HEK293 (cell line): ENCODE data around the gene RPS6KC1.
"Not testable (repeated sequence)": the region's sequence is repeated elsewhere in the genome, so short reads cannot be mapped to it uniquely, and the experiment has no call there.

ENCODE experiments used
- CTCF ChIA-PET: fragments of 350-600 bp; formaldehyde crosslinking; extraction: SDS; loops from one replicate; lab custom pipeline; 2021; ENCODE audit warnings: antibody characterized with exemption; lab: Yijun Ruan, JAX
- POLR2A ChIA-PET: fragments of 300-600 bp; formaldehyde crosslinking; extraction: SDS; loops from one replicate; lab custom pipeline; 2020; ENCODE audit warnings: antibody characterized with exemption, inconsistent platforms; lab: Yijun Ruan, JAX
- H3K27ac ChIP-seq: fragments of 200-500 bp; sonication (Bioruptor generic); 2 replicates; pipeline ENCODE4 v1.5.1; 2014; ENCODE audit warnings: low read depth, low read length, control low read depth, inconsistent platforms; ENCODE audit errors: extremely low read depth
- H3K36me3 ChIP-seq, 2 experiments: fragments of 200-500 bp in 1 of 2; sonication (Bioruptor generic) in 1 of 2; 1 replicate in 1 of 2; 2 replicates in 1 of 2; pipeline ENCODE4 v1.5.1; 2014 to 2017; ENCODE audit warnings: inconsistent platforms in 2 of 2, low read length in 2 of 2; ENCODE audit not compliant: control insufficient read depth in 2 of 2, insufficient read depth in 1 of 2
- H3K4me1 ChIP-seq: fragments of 200-500 bp; sonication (Bioruptor generic); 2 replicates; pipeline ENCODE4 v1.5.1; 2014; ENCODE audit warnings: mild to moderate bottlenecking, low read length, inconsistent platforms; ENCODE audit not compliant: control insufficient read depth, insufficient read depth
- H3K4me3 ChIP-seq: 2 replicates; pipeline ENCODE4 v1.5.1; 2011; ENCODE audit warnings: low read depth, mild to moderate bottlenecking, control low read depth, low read length, moderate library complexity
- H3K9me3 ChIP-seq: fragments of 200-500 bp; sonication (Bioruptor generic); 2 replicates; pipeline ENCODE4 v1.5.1; 2014; ENCODE audit warnings: low read depth, low read length, inconsistent platforms; ENCODE audit not compliant: control insufficient read depth, insufficient read depth
- GFI1B ChIP-seq: fragments of 450-650 bp; formaldehyde crosslinking; IDR thresholded peaks from 2 replicates; pipeline ENCODE4 v1.5.1; 2016; ENCODE audit warnings: missing biosample characterization, missing genetic modification characterization
- GLI2 ChIP-seq: fragments of 450-650 bp; formaldehyde crosslinking; IDR thresholded peaks from 2 replicates; pipeline ENCODE4; 2017; ENCODE audit warnings: missing biosample characterization, missing genetic modification characterization, low read depth, borderline replicate concordance
- GLIS1 ChIP-seq: fragments of 450-650 bp; formaldehyde crosslinking; IDR thresholded peaks from 2 replicates; pipeline ENCODE4 v1.5.1; 2016; ENCODE audit warnings: missing biosample characterization, missing genetic modification characterization
- PRDM1 ChIP-seq: fragments of 450-650 bp; formaldehyde crosslinking; IDR thresholded peaks from 2 replicates; pipeline ENCODE4; 2016; ENCODE audit warnings: missing biosample characterization, missing genetic modification characterization
- SP3 ChIP-seq: fragments of 450-650 bp; formaldehyde crosslinking; IDR thresholded peaks from 2 replicates; pipeline ENCODE4 v1.5.1; 2016; ENCODE audit warnings: missing biosample characterization, missing genetic modification characterization
- YY1 ChIP-seq: fragments of 450-650 bp; formaldehyde crosslinking; IDR thresholded peaks from 2 replicates; pipeline ENCODE4 v1.5.1; 2018; ENCODE audit warnings: missing biosample characterization, missing genetic modification characterization
- ZBTB17 ChIP-seq: fragments of 450-650 bp; formaldehyde crosslinking; IDR thresholded peaks from 2 replicates; pipeline ENCODE4 v1.5.1; 2016; ENCODE audit warnings: missing biosample characterization, missing genetic modification characterization
- ZBTB7A ChIP-seq: fragments of 450-650 bp; formaldehyde crosslinking; IDR thresholded peaks from 2 replicates; pipeline ENCODE4 v1.5.1; 2016; ENCODE audit warnings: low read depth, missing biosample characterization, missing genetic modification characterization
- ZNF146 ChIP-seq: fragments of 450-650 bp; formaldehyde crosslinking; IDR thresholded peaks from 2 replicates; pipeline ENCODE4 v1.5.1; 2016; ENCODE audit warnings: missing biosample characterization, missing genetic modification characterization
- ZNF211 ChIP-seq: fragments of 450-650 bp; formaldehyde crosslinking; IDR thresholded peaks from 2 replicates; pipeline ENCODE4 v1.5.1; 2016; ENCODE audit warnings: low read depth, missing biosample characterization, missing genetic modification characterization
- ZNF335 ChIP-seq: fragments of 450-650 bp; formaldehyde crosslinking; conservative IDR thresholded peaks from 2 replicates; pipeline ENCODE4 v1.5.1; 2016; ENCODE audit warnings: missing biosample characterization, missing genetic modification characterization
- ZNF596 ChIP-seq: fragments of 450-650 bp; IDR thresholded peaks from 2 replicates; pipeline ENCODE4 v1.5.0; 2018; ENCODE audit warnings: missing biosample characterization, mild to moderate bottlenecking, missing genetic modification characterization, moderate library complexity
- TF ChIP-seq, protein P1 (sequence below): fragments of 450-650 bp; formaldehyde crosslinking; IDR thresholded peaks from 2 replicates; pipeline ENCODE4 v1.5.1; 2016; ENCODE audit warnings: missing biosample characterization, missing genetic modification characterization
- TF ChIP-seq, protein P2 (sequence below): fragments of 450-650 bp; formaldehyde crosslinking; IDR thresholded peaks from 2 replicates; pipeline ENCODE4 v1.5.1; 2016; ENCODE audit warnings: missing biosample characterization, missing genetic modification characterization
- TF ChIP-seq, protein P3 (sequence below): fragments of 450-650 bp; formaldehyde crosslinking; IDR thresholded peaks from 2 replicates; pipeline ENCODE4 v1.5.1; 2016; ENCODE audit warnings: missing biosample characterization, missing genetic modification characterization
- TF ChIP-seq, protein P4 (sequence below): fragments of 450-650 bp; formaldehyde crosslinking; IDR thresholded peaks from 2 replicates; pipeline ENCODE4 v1.5.0; 2017; ENCODE audit warnings: missing biosample characterization, missing genetic modification characterization, borderline replicate concordance

The RPS6KC1 gene

DNA sequence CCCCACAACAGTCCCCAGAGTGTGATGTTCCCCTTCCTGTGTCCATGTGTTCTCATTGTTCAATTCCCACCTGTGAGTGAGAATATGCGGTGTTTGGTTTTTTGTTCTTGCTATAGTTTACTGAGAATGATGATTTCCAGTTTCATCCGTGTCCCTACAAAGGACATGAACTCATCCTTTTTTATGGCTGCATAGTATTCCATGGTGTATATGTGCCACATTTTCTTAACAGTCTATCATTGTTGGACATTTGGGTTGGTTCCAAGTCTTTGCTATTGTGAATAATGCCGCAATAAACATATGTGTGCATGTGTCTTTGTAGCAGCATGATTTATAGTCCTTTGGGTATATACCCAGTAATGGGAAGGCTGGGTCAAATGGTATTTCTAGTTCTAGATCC lies 61.7 kb downstream of the RPS6KC1 start:
- H3K9me3 ChIP-seq, H3K4me3 ChIP-seq, H3K4me1 ChIP-seq, POLR2A ChIA-PET, H3K36me3 ChIP-seq, H3K27ac ChIP-seq: not testable (repeated sequence)
- CTCF ChIA-PET = interaction anchor here (2.7 kb wide), 1 partner anchor 9 kb away, joined by 22 read pairs; no protein-coding TSS in a partner anchor
- TF ChIP-seq ZNF146 (tag by site-specific recombination) = peak; percentile 91
- TF ChIP-seq, protein P1, sequence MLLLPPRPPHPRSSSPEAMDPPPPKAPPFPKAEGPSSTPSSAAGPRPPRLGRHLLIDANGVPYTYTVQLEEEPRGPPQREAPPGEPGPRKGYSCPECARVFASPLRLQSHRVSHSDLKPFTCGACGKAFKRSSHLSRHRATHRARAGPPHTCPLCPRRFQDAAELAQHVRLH (tag by site-specific recombination) = peak; percentile 48; the same call in 1 of the 2 replicates
- TF ChIP-seq, protein P2, sequence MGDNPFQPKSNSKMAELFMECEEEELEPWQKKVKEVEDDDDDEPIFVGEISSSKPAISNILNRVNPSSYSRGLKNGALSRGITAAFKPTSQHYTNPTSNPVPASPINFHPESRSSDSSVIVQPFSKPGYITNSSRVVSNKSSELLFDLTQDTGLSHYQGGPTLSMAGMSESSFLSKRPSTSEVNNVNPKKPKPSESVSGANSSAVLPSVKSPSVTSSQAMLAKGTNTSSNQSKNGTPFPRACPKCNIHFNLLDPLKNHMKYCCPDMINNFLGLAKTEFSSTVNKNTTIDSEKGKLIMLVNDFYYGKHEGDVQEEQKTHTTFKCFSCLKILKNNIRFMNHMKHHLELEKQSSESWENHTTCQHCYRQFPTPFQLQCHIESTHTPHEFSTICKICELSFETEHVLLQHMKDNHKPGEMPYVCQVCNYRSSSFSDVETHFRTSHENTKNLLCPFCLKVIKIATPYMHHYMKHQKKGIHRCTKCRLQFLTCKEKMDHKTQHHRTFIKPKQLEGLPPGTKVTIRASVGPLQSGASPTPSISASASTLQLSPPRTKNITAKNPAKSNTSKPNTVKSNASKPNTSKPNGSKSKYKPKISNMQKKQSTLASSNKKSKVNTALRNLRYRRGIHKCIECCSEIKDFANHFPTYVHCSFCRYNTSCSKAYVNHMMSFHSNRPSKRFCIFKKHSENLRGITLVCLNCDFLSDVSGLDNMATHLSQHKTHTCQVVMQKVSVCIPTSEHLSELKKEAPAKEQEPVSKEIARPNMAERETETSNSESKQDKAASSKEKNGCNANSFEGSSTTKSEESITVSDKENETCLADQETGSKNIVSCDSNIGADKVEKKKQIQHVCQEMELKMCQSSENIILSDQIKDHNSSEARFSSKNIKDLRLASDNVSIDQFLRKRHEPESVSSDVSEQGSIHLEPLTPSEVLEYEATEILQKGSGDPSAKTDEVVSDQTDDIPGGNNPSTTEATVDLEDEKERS = 0 out of 2 replicates have a peak, but pooled peaks have one; percentile 20

DNA sequence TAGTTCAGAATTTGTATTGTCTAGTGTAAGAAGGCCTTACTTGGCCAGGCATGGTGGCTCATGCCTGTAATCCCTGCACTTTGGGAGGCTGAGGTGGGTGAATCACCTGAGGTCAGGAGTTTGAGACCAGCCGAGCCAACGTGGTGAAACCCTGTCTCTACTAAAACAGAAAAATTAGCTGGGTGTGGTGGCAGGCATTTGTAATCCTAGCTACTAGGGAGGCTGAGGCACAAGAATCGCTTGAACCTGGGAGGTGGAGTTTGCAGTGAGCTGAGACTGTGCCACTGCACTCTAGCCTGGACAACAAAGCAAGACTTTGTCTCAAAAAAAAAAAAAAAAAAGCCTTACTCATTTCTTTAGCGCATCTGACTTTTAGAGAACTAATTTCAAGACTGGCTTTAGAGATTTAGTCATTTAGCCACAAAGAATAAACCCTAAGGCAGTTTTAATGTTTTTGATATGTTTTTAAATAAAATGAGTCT lies 66.7 kb downstream of the RPS6KC1 start:
- H3K27ac ChIP-seq, H3K4me3 ChIP-seq, H3K4me1 ChIP-seq, POLR2A ChIA-PET, H3K9me3 ChIP-seq, H3K36me3 ChIP-seq, CTCF ChIA-PET: not testable (repeated sequence)

DNA sequence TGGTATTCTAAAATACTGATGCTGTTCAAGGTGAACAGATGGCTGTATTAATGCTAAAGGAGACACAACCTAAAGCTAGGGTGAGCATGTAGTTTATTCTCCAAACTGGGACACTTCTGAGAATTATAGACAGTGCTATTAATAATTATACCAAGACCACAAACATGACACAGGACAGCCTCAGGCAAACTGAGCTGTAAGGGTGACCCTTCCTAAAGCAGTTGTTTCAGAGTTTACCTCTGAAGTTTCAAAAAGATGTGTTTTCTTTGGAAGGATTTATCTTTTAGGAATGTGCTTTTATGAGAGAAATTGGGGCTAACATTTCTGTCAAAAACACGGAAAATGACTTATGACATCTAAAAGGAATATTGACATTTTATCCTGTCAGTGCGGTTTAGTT lies 68.8 kb downstream of the RPS6KC1 start:
- no peaks in the 10 kb centered on the region for H3K36me3 ChIP-seq
- ChIA-PET POLR2A (no interaction called here), CTCF (interaction anchor here (0.5 to 0.6 kb wide), 3 partner anchors 40 to 166 kb away, joined by 3 read pairs; no protein-coding TSS in a partner anchor)
- TF ChIP-seq, protein P3, sequence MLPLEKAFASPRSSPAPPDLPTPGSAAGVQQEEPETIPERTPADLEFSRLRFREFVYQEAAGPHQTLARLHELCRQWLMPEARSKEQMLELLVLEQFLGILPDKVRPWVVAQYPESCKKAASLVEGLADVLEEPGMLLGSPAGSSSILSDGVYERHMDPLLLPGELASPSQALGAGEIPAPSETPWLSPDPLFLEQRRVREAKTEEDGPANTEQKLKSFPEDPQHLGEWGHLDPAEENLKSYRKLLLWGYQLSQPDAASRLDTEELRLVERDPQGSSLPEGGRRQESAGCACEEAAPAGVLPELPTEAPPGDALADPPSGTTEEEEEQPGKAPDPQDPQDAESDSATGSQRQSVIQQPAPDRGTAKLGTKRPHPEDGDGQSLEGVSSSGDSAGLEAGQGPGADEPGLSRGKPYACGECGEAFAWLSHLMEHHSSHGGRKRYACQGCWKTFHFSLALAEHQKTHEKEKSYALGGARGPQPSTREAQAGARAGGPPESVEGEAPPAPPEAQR (tag by site-specific recombination) = no peak
- TF ChIP-seq ZNF335 (tag by site-specific recombination) = no peak
- TF ChIP-seq, protein P4, sequence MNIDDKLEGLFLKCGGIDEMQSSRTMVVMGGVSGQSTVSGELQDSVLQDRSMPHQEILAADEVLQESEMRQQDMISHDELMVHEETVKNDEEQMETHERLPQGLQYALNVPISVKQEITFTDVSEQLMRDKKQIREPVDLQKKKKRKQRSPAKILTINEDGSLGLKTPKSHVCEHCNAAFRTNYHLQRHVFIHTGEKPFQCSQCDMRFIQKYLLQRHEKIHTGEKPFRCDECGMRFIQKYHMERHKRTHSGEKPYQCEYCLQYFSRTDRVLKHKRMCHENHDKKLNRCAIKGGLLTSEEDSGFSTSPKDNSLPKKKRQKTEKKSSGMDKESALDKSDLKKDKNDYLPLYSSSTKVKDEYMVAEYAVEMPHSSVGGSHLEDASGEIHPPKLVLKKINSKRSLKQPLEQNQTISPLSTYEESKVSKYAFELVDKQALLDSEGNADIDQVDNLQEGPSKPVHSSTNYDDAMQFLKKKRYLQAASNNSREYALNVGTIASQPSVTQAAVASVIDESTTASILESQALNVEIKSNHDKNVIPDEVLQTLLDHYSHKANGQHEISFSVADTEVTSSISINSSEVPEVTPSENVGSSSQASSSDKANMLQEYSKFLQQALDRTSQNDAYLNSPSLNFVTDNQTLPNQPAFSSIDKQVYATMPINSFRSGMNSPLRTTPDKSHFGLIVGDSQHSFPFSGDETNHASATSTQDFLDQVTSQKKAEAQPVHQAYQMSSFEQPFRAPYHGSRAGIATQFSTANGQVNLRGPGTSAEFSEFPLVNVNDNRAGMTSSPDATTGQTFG (tag by site-specific recombination) = no peak
- TF ChIP-seq GLI2 (tag by site-specific recombination) = no peak
- no peak for TF ChIP-seq GFI1B
- TF ChIP-seq ZNF596 (tag by site-specific recombination) = no peak
- TF ChIP-seq ZBTB17 (tag by site-specific recombination) = no peak
- TF ChIP-seq YY1 = no peak
- no peak for TF ChIP-seq GLIS1
- TF ChIP-seq ZBTB7A (tag by site-specific recombination) = no peak
- no peak for TF ChIP-seq ZNF211 (tag by site-specific recombination)
- TF ChIP-seq PRDM1 (tag by site-specific recombination) = no peak
- no peak for TF ChIP-seq SP3 (tag by site-specific recombination)
- no peak overlapping the region for H3K27ac ChIP-seq
- no peaks in the 10 kb centered on the region for H3K9me3 ChIP-seq
- no peak overlapping the region for H3K4me3 ChIP-seq
- 0 out of 2 replicates have a peak, but pooled peaks cover 2% of the 10 kb centered on the region for H3K4me1 ChIP-seq
